PC-3 (cell line): ENCODE data around the gene TNFAIP3. TPM values are rescaled to one million over a fixed set of nuclear protein-coding genes. Genes with fewer than 3 reads are reported as not detected.

Source experiments
- ATAC-seq: fragments of 200-7000 bp; cut with Tn5 transposase; 2 replicates; pipeline ENCODE4 v1.9.1; 2020; ENCODE audit warnings: mild to moderate bottlenecking, moderate library complexity
- BruUV-seq: library from RNA; stranded (reverse); fragments of 400-500 nt; replicated peaks from 2 replicates; lab custom pipeline; 2021; lab: Mats Ljungman, UMichigan
- CTCF ChIA-PET: fragments of 300-600 bp; sonication (Branson Sonifier 250); formaldehyde crosslinking; loops from one replicate; lab custom pipeline; 2022; ENCODE audit warnings: antibody characterized with exemption; lab: Charles Lee
- POLR2A ChIA-PET: fragments of 300-600 bp; sonication (Branson Sonifier 250); formaldehyde crosslinking; loops from one replicate; lab custom pipeline; 2022; ENCODE audit warnings: antibody characterized with exemption; ENCODE audit not compliant: unreplicated experiment; lab: Charles Lee
- DNase-seq: peaks from one replicate; pipeline ENCODE4 v3.0.0-alpha.2; 2015
- H2AFZ ChIP-seq: fragments of 300-600 bp; sonication (generic); 2 replicates; pipeline ENCODE4 v1.6.0; 2016; ENCODE audit warnings: antibody characterized with exemption, low read length
- H3F3A ChIP-seq: fragments of 300-600 bp; sonication (generic); one replicate; pipeline ENCODE4 v1.6.0; 2017; ENCODE audit warnings: antibody characterized with exemption, low read length, control low read depth, mild to moderate bottlenecking; ENCODE audit not compliant: unreplicated experiment
- H3K27ac ChIP-seq: fragments of 300-600 bp; sonication (generic); 2 replicates; pipeline ENCODE4 v1.5.1; 2016; ENCODE audit warnings: mild to moderate bottlenecking, low read length
- H3K27me3 ChIP-seq: fragments of 300-600 bp; sonication (generic); 2 replicates; pipeline ENCODE4 v1.6.1; 2016; ENCODE audit warnings: low read length, mixed read lengths
- H3K36me3 ChIP-seq: fragments of 300-600 bp; sonication (generic); 2 replicates; pipeline ENCODE4 v1.6.1; 2016; ENCODE audit warnings: low read depth, mixed run types, low read length, mixed read lengths
- H3K4me1 ChIP-seq: fragments of 300-600 bp; sonication (generic); 2 replicates; pipeline ENCODE4 v1.5.1; 2016; ENCODE audit warnings: low read length; ENCODE audit not compliant: insufficient read depth
- H3K4me2 ChIP-seq: fragments of 300-600 bp; sonication (generic); 2 replicates; pipeline ENCODE4 v1.6.0; 2016; ENCODE audit warnings: low read length
- H3K4me3 ChIP-seq: fragments of 300-600 bp; sonication (generic); 2 replicates; pipeline ENCODE4 v1.5.1; 2016; ENCODE audit warnings: mild to moderate bottlenecking, low read length, mixed read lengths
- H3K79me2 ChIP-seq: fragments of 300-600 bp; sonication (generic); 2 replicates; pipeline ENCODE4 v1.6.1; 2017; ENCODE audit warnings: low read length, mixed read lengths
- H3K9ac ChIP-seq: fragments of 300-600 bp; sonication (generic); 2 replicates; pipeline ENCODE4 v1.6.0; 2016; ENCODE audit warnings: mild to moderate bottlenecking, low read length
- H3K9me2 ChIP-seq: fragments of 300-600 bp; sonication (generic); replicated peaks from 2 replicates; pipeline ENCODE4 v1.6.1; 2016; ENCODE audit warnings: mixed run types, low read length, mixed read lengths
- H3K9me3 ChIP-seq: fragments of 300-600 bp; sonication (generic); 2 replicates; pipeline ENCODE4 v1.6.1; 2016; ENCODE audit warnings: low read length, mixed read lengths
- H4K20me1 ChIP-seq: fragments of 300-600 bp; sonication (generic); 2 replicates; pipeline ENCODE4 v1.6.1; 2016; ENCODE audit warnings: low read length, mixed read lengths
- CTCF ChIP-seq: fragments of 300-600 bp; sonication (generic); conservative IDR thresholded peaks from 2 replicates; pipeline ENCODE4 v1.5.1; 2017; ENCODE audit warnings: antibody characterized with exemption, low read depth, mild to moderate bottlenecking, low read length
- EZH2 ChIP-seq: fragments of 300-600 bp; sonication (generic); IDR thresholded peaks from one replicate; pipeline ENCODE4 v1.6.1; 2017; ENCODE audit warnings: antibody characterized with exemption, mild to moderate bottlenecking, low read length; ENCODE audit not compliant: unreplicated experiment
- EZH2phosphoT487 ChIP-seq: fragments of 300-600 bp; sonication (generic); IDR thresholded peaks from 2 replicates; pipeline ENCODE4 v1.6.1; 2018; ENCODE audit warnings: mild to moderate bottlenecking, antibody characterized with exemption, low read length, borderline replicate concordance
- intact Hi-C: fragments of 100-400 bp; cut with micrococcal nuclease; formaldehyde crosslinking; loops from 2 replicates; pipeline ENCODE4 v1.9.0; 2023
- total RNA-seq: library from RNA; depleted of rRNA; stranded (reverse); fragments of >200 nt; gene quantifications from 2 replicates; pipeline ENCODE4 v1.2.3, GENCODE V29; 2014

TNFAIP3 gene
- total RNA-seq, 1 experiment from 2014 or later, result 21.9 TPM

GRCh38 chr6:137846772-137847313 is 20.2 kb upstream of the TNFAIP3 start:
- DNase-seq, result no peak
- no peak overlapping the region for H2AFZ ChIP-seq
- CTCF ChIA-PET, result no interaction called here

DNA sequence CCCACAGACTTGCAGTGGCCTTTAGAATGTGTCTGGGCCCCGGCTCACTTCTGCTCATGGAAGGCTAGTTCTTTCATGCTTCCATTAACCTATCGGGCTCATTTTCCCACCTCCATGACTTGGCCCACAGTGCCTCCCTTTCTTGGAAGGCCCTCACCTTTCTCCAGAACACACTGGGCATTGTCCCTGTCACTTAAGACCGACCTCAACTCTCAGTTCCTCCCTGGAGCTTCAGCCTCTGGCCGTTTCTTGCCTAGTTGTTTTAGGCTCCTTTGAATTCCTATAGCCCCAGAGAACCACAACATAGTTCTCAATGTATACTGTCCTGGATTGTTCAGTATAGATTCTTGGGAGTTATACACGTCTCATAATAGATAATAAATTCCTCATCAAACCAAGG is 19.3 kb upstream of the TNFAIP3 start:
- Histone ChIP-seq H4K20me1 (no peaks in the 10 kb centered on the region), H3K4me1 (peaks cover 17% of the 10 kb centered on the region), H3K27me3 (no peaks in the 10 kb centered on the region), H3K9me2 (no peaks in the 10 kb centered on the region), H3K4me2 (no peak overlapping the region), H3K79me2 (no peaks in the 10 kb centered on the region), H3K27ac (no peak overlapping the region), H3K36me3 (no peaks in the 10 kb centered on the region), H3F3A (no peaks in the 10 kb centered on the region), H3K9ac (no peak overlapping the region), H2AFZ (no peak overlapping the region), H3K4me3 (no peak overlapping the region), H3K9me3 (no peaks in the 10 kb centered on the region)
- ChIA-PET CTCF (no interaction called here), POLR2A (no interaction called here)
- no peak for ATAC-seq
- no peak for DNase-seq
- no TSS peak for BruUV-seq
- TF ChIP-seq CTCF (no peak), EZH2 (no peak), EZH2phosphoT487 (no peak)
- intact Hi-C loops, result no loop called here

More at GRCh38 chr6:137846772-137847313, 20.2 kb upstream of the TNFAIP3 start:
- POLR2A ChIA-PET, result no interaction called here
- Histone ChIP-seq H3K27ac (no peak overlapping the region), H3K36me3 (no peaks in the 10 kb centered on the region), H3K4me1 (peaks cover 8% of the 10 kb centered on the region), H3K9me3 (no peaks in the 10 kb centered on the region), H3K4me3 (no peak overlapping the region), H3F3A (no peaks in the 10 kb centered on the region), H3K9me2 (no peaks in the 10 kb centered on the region), H3K27me3 (no peaks in the 10 kb centered on the region), H3K79me2 (no peaks in the 10 kb centered on the region), H3K4me2 (no peak overlapping the region), H3K9ac (no peak overlapping the region), H4K20me1 (no peaks in the 10 kb centered on the region)
- intact Hi-C loops, result no loop called here
- no peak for ATAC-seq
- TF ChIP-seq CTCF (no peak), EZH2 (no peak), EZH2phosphoT487 (no peak)
- BruUV-seq, result no TSS peak

DNA sequence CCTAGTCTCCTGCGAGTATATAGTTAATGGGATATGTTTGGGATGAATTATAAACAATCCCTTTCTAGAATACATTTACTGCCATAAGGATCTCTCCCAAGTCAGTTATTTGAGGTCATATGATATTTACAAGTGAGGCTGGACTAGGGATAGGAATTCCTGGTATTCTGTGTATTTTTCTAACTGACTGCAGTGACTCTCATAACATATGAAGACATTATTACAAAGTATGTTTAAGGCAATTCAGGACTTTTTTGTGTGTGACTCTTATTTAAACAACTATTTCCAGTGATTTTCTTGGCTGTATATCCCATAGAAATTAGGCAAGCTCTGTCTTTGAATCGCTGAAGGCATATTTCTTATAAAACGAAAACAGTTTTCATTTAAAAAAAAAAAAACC is 18.4 kb upstream of the TNFAIP3 start:
- no peak overlapping the region for H3K4me2 ChIP-seq
- no peak overlapping the region for H3K4me3 ChIP-seq
- POLR2A ChIA-PET, result no interaction called here
- H3K9me3 ChIP-seq, result no peaks in the 10 kb centered on the region
- H3K9ac ChIP-seq, result no peak overlapping the region
- H3F3A ChIP-seq, result no peaks in the 10 kb centered on the region
- BruUV-seq, result no TSS peak
- no peak for TF ChIP-seq CTCF
- TF ChIP-seq EZH2, result no peak
- no peak overlapping the region for H3K27ac ChIP-seq
- H3K9me2 ChIP-seq, result no peaks in the 10 kb centered on the region
- H2AFZ ChIP-seq, result no peak overlapping the region
- peaks cover 27% of the 10 kb centered on the region for H3K4me1 ChIP-seq
- ATAC-seq, result no peak
- H3K36me3 ChIP-seq, result no peaks in the 10 kb centered on the region
- H3K79me2 ChIP-seq, result no peaks in the 10 kb centered on the region
- H3K27me3 ChIP-seq, result no peaks in the 10 kb centered on the region
- intact Hi-C loops, result no loop called here
- no peak for DNase-seq
- H4K20me1 ChIP-seq, result no peaks in the 10 kb centered on the region
- CTCF ChIA-PET, result interaction anchor here (0.6 kb wide), 1 partner anchor 145 kb away, joined by 3 read pairs; no protein-coding TSS in a partner anchor
